Effector CD4-positive, alpha-beta T cell (primary cell): ENCODE results near the gene MYH3.
"Not testable (repeated sequence)": the region's sequence is repeated elsewhere in the genome, so short reads cannot be mapped to it uniquely, and the experiment has no call there.

ENCODE experiments used
- DNase-seq: peaks from one replicate; pipeline ENCODE4 v3.0.0-alpha.2; 2020
- total RNA-seq: gene quantifications from one replicate; lab custom pipeline; 2026; lab: John Stamatoyannopoulos, UW

The MYH3 gene
- total RNA-seq = 9.9 reads per million, percentile 31 among the genes with 10 or more reads in this experiment

- DNase-seq = no peak
Observed at GRCh38 chr17:10657148-10657547, at the start of gene MYH3. Gene MYH3, minus strand, starts transcription at chr17:10657309. Its CDS starts 2,245 bp downstream, at chr17:10655064.

DNA sequence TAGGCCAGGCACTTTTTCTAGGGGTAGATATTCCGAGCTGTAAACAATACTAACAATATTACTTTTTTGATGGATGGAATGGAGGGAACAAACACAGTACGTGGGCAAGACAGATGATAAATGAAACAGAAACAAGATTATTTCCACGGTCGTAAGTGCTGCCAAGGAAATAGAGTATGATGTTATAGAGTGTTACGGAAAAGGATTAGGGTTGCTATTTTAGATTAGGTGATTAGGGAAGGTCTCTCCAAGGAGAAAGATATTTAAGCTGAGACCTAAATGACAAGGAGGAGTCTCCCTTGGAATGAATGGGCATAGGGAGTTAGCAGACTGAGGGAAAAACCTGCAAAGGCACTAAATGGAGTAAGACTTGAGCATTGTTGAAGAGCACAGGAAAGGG, 48.6 kb upstream of the MYH3 start:
- DNase-seq = no peak

DNA sequence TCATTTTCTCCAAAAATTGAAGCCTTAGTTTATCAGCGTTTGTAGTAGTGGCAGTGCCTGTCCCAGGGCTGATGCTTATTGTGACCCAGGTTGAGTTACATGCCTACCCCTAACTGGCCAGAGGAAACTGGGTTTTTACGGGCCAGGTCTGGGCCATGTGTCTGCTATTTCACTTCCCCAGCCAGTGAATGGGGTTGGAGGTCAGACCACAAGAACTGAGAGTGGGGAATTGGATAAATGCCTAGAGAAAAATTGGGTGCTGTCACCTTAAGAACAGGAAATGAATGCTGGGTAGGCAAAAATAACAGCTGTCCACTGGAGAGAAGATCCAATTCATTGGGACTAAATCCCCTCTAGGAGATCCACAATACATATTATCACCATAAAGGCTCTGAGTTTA, 45.5 kb upstream of the MYH3 start:
- no peak for DNase-seq

DNA sequence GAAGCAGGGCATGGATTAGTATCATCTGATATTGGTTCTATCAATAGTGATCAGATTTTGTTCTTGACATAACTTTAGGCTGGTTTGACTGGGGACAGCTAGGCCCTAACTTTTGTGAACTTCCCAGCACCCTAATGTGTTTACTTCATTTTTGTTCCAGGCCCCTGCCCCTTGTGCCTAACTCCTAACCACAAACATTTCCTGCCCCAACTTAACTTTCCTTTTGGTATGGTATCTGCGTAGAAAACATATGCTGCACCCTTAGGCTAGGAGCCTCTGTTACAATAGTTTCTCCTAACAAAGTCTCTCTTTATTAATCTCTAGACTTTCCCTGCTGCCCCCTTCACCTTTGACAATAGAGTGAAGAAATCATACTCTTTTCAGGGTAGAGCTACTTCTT, 42.7 kb upstream of the MYH3 start:
- no peak for DNase-seq

DNA sequence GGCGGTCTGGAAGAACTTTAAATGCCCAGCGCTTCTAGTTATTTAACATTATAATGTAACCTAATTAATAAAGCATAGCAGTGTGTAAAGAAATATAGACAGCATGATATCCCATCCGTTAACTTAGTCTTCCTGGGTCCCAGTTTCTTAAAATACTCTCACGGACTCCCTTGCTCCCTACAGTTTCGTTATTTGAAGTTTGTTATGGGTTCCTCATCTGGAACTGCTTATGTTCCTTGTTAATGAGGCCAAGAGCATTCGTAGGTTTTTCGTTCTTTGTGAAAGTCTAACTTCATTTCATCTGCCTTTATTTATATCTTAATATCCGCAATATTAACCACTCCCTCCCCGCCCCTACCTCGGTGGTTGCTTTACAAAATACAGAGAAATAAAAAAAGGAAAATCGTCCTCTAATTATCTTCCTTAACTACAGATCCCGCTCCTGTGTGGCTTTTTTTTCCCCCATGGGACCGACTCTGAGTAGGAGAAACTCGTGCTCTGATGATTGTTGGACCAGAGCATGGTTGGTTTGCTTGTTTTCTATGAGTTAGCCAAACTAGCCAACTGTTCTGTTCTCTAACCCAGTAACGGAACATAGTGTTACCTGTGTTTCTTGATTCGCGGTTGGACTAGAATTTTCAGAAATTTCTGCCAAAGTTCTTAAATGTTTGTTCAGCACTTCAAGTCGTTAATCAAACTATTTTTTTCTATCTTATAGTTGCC, 41.1 kb upstream of the MYH3 start:
- DNase-seq = no peak

GRCh38 chr17:10697092-10698081, 40.3 kb upstream of the MYH3 start, which contains the start of the genes ADPRM and SCO1:
Gene ADPRM, plus strand, starts transcription at chr17:10697594. Its CDS starts 7,333 bp downstream, at chr17:10704927.
Gene SCO1, minus strand, starts transcription at chr17:10697533. Its CDS starts 26 bp downstream, at chr17:10697507.
- peak; percentile 88 for DNase-seq

DNA sequence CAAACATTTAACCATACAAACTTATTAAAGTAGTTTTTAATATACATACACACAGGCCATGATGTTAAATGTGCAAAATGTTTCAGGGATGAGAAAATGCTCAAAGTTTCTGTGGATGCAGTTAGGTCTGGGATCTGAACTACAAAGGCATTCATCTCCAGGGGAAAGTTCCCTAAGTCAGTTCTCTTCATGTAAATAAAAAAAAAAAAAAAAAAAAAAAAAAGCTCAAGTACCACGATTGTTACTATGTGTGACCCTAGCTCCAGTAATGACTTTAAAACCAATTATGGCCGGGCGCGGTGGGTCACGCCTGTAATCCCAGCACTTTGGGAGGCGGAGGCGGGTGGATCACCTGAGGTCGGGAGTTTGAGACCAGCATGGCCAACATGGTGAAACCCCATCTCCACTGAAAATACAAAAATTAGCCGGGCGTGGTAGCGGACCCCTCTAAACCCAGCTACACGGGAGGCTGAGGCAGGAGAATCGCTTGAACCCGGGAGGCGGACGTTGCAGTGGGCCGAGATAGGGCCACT, 38.8 kb upstream of the MYH3 start:
- DNase-seq = not testable (repeated sequence)

GRCh38 chr17:10687499-10687898, 30.4 kb upstream of the MYH3 start:
- DNase-seq = no peak

- DNase-seq = no peak
Observed at GRCh38 chr17:10683853-10684252, 26.7 kb upstream of the MYH3 start.

GRCh38 chr17:10681866-10682446, 24.8 kb upstream of the MYH3 start:
- no peak for DNase-seq

- no peak for DNase-seq
Observed at GRCh38 chr17:10674704-10675103, 17.6 kb upstream of the MYH3 start.

DNA sequence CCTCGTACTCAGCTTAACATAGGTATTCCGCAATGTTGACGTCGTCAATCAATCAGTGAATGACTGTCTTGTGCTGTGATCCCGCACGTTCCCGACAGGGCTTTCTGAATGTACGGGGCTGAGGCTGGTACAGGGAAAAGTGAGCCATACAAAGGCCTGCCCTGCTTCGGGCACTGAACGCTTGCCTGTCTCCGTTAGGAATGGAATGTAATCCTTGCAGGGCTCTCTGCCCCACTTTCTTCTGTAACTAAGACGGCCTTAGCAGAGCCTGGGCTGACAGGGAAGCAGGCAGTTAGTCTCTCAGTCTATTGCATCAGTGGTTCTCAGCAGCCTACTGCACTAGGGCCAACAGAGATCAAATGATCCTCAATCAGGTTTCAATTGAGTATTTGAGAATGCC, 16.2 kb upstream of the MYH3 start:
- no peak for DNase-seq

DNA sequence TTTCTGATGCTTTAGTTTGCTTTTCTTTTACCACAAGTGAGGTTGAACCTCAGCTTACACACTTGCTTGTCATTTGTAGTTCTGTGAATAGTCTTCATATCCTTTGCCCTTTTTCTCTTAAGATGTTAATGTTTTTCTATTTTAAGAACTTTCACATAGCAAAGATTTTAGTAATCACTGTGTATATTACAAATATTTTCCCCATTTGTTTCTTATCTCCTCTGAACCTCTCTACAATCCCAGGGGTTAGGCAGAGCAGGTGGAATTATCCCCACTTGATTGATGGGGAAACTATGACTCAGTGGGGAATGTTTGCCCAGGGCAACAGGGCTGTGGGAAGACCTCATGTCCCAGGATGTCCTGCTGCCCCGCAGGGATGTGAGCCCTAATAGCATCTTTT, 11.7 kb upstream of the MYH3 start:
- no peak for DNase-seq

- DNase-seq = no peak
Observed at GRCh38 chr17:10666906-10667305, 9.8 kb upstream of the MYH3 start.

DNA sequence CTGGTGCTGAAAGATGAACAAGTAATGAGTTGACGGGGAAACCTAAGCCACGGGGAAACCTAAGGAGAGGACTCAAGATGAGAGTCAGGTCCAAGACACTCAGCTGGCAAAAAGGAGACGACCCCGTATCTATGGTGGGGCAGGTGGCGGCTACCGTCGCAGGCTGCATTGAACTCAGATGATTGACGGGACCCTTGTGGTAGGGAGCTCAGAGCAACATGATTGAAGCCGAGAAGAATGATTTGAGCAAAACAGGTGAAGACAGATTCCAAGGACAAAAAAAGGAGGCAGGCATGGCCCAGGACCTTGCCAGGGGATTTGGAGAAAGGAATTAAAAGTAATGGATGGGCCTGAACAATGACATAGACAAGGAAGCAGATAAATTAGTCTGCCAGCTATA, 7.5 kb upstream of the MYH3 start:
- no peak for DNase-seq

GRCh38 chr17:10663231-10663630, 6.1 kb upstream of the MYH3 start:
- DNase-seq = no peak

DNA sequence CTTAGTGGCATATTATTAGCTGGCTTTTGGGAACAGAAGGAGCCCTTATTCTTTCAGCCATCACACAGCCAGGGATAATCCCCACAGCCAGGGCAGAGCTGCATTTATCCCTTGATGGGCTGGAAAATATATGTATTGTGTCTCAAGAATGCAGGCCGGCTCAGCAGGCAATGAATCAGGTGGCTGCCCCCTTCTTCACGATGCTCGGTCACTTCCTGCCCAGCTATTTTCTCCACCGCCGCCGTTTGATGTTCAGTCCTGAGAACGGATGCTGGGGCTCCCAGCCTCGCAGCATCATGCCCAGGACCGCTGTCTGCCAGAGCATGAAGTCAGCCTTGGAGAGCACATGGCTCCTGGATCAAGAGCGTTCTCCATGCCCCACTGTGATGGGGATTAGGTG, 4.3 kb upstream of the MYH3 start:
- no peak for DNase-seq

DNA sequence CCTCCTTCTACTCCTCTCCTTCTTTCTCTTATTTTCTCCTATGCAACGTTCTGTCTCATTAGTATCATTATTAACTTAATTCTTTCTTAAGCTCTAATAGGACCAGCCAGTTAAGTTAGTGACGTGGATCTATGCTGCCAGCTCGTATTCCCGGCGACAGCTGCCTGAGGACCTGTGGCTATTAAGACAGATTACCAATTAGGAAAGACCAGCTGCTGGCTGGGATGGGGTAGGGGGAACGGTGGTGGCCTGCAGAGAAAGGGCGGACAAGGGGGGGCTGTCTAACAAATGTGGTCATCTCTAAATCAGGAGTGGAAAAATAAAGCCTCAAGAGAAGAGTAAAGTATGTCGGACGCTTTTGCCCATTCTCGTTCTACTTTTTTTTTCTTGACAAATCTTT, 770 bp upstream of the MYH3 start:
- DNase-seq = no peak

GRCh38 chr17:10653987-10654386, 3.1 kb downstream of the MYH3 start:
- DNase-seq = no peak

- no peak for DNase-seq
Observed at GRCh38 chr17:10652984-10653659, 4.0 kb downstream of the MYH3 start.

GRCh38 chr17:10651927-10652326, 5.2 kb downstream of the MYH3 start:
- no peak for DNase-seq

GRCh38 chr17:10649602-10650001, 7.5 kb downstream of the MYH3 start:
- no peak for DNase-seq
